LNCaP clone FGC (cell line): Measurements from ENCODE around the gene HBM.
"Not testable (repeated sequence)": the region's sequence is repeated elsewhere in the genome, so short reads cannot be mapped to it uniquely, and the experiment has no call there.

Experiments used
- DNase-seq: peaks from one replicate; pipeline ENCODE4 v3.0.0-alpha.2; 2011; ENCODE audit warnings: low read depth
- H3K4me3 ChIP-seq: 2 replicates; pipeline ENCODE4 v1.5.1; 2011; ENCODE audit warnings: mild to moderate bottlenecking, low read depth, low read length, control low read depth
- TF ChIP-seq, protein P1 (sequence below): IDR thresholded peaks from 2 replicates; pipeline ENCODE4 v1.5.1; 2012; ENCODE audit warnings: mild to moderate bottlenecking; ENCODE audit not compliant: control insufficient read depth, insufficient read depth; ENCODE audit errors: extremely low read depth

HBM gene

GRCh38 chr16:200388-200787 is 34.6 kb downstream of the HBM start:
- no peak for DNase-seq
- TF ChIP-seq, protein P1, sequence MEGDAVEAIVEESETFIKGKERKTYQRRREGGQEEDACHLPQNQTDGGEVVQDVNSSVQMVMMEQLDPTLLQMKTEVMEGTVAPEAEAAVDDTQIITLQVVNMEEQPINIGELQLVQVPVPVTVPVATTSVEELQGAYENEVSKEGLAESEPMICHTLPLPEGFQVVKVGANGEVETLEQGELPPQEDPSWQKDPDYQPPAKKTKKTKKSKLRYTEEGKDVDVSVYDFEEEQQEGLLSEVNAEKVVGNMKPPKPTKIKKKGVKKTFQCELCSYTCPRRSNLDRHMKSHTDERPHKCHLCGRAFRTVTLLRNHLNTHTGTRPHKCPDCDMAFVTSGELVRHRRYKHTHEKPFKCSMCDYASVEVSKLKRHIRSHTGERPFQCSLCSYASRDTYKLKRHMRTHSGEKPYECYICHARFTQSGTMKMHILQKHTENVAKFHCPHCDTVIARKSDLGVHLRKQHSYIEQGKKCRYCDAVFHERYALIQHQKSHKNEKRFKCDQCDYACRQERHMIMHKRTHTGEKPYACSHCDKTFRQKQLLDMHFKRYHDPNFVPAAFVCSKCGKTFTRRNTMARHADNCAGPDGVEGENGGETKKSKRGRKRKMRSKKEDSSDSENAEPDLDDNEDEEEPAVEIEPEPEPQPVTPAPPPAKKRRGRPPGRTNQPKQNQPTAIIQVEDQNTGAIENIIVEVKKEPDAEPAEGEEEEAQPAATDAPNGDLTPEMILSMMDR, result no peak
- no peak overlapping the region for H3K4me3 ChIP-seq

DNA sequence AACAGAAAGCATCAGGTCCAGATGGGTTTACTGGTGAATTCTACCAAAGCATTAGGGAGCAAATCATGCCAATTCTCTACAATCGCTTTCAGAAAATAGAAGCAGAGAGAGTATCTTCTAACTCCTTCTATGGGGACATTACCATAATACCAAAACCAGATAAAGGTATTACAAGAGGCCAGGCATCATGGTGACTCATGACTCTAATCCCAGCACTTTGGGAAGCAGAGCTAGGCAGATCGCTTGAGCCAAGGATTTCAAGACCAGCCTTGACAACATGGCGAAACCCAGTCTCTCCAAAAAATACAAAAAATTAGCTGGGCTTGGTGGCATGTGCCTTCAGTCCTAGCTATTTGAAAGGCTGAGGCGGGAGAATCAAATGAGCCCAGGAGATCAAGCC is 37.5 kb downstream of the HBM start:
- H3K4me3 ChIP-seq, result no peak overlapping the region

GRCh38 chr16:204046-204445 is 38.3 kb downstream of the HBM start:
- H3K4me3 ChIP-seq, DNase-seq: not testable (repeated sequence)

More for the DNA sequence above, 37.5 kb downstream of the HBM start:
- TF ChIP-seq, protein P1, result no peak
- no peak for DNase-seq

- DNase-seq, H3K4me3 ChIP-seq: not testable (repeated sequence)
Observed at GRCh38 chr16:209359-209758, 43.6 kb downstream of the HBM start.

DNA sequence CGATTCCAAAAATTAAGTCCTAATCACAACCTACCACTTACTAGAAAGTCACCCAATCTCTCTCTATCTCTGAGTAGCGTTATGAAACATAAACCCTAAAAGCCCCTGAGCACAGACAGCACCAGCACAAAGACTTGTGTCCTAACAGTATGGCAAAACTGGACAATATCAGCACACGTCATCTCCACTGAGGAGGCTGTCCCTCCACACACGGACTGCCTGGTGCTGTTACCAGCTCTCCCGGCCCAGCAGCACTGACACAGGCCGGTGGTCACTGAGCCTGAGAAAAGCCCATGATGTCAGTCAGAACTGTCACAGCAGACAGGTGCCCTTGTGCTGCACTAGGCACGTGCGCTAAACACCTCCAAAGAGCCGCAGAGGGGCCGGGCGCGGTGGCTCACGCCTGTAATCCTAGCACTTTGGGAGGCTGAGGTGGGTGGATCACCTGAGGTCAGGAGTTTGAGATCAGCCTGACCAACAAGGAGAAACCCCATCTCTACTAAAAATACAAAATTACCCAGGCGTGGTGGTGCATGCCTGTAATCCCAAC is 45.9 kb downstream of the HBM start:
- DNase-seq, H3K4me3 ChIP-seq: not testable (repeated sequence)

DNA sequence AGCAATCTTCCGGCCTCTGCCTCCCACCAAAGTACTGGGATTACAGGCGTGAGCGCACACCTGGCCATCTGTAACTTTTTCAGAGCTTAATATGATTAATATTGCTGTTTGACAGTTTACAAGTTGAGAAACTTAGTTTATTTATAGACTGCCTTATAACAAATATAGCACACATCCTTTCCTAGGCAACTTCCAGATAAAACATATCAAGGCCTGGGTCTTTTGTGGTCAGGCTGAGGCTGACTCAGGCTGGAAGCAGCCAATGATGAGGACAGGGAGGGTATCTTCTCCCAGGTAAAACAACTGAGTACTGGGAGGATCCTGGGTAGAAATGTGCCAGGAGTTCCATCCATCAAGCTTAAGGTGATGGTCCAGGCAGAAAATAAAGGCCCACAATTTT is 47.2 kb downstream of the HBM start:
- no peak overlapping the region for H3K4me3 ChIP-seq
- no peak for DNase-seq
- TF ChIP-seq, protein P1, result no peak
